Measurements from ENCODE around the gene HDAC9. TPM values are rescaled to one million over a fixed set of nuclear protein-coding genes. Genes with fewer than 3 reads are reported as not detected.

HDAC9 gene
- total RNA-seq, 4 donors from 2014 or later = 19.6 to 48.3 (median 28.4) TPM

- no peak for TF ChIP-seq CTCF (IDR thresholded peaks at IDR 0.05; ENCODE audit: low read depth)
Measured at GRCh38 chr7:18461785-18462467, 33.6 kb upstream of the HDAC9 start.

GRCh38 chr7:18464830-18465229 lies 30.7 kb upstream of the HDAC9 start:
- TF ChIP-seq CTCF (IDR thresholded peaks at IDR 0.05; ENCODE audit: low read depth) = no peak

- TF ChIP-seq CTCF (IDR thresholded peaks at IDR 0.05; ENCODE audit: low read depth) = no peak
Measured at GRCh38 chr7:18467011-18467410, 28.5 kb upstream of the HDAC9 start.

- no peak for TF ChIP-seq CTCF (IDR thresholded peaks at IDR 0.05; ENCODE audit: low read depth)
Measured at GRCh38 chr7:18468795-18469194, 26.8 kb upstream of the HDAC9 start.

DNA sequence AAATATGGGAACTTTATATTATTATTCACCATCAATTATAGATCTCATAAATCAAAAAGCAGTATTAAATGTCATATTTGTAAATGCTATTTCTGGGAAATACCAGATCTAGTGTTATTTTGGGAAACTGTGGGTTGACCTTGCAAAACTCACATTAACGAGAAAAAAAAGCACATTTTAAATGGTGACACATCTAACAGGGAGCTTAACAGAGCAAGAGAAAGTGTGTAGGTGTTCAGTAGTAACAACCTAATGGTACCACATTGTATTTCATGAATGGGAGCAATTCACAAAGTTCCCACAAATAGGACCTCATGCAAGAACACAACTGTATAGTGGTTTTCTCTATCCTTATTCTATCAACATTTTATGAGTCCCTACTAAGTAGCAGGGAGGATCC lies 26.2 kb upstream of the HDAC9 start:
- no peak for TF ChIP-seq CTCF (IDR thresholded peaks at IDR 0.05; ENCODE audit: low read depth)

DNA sequence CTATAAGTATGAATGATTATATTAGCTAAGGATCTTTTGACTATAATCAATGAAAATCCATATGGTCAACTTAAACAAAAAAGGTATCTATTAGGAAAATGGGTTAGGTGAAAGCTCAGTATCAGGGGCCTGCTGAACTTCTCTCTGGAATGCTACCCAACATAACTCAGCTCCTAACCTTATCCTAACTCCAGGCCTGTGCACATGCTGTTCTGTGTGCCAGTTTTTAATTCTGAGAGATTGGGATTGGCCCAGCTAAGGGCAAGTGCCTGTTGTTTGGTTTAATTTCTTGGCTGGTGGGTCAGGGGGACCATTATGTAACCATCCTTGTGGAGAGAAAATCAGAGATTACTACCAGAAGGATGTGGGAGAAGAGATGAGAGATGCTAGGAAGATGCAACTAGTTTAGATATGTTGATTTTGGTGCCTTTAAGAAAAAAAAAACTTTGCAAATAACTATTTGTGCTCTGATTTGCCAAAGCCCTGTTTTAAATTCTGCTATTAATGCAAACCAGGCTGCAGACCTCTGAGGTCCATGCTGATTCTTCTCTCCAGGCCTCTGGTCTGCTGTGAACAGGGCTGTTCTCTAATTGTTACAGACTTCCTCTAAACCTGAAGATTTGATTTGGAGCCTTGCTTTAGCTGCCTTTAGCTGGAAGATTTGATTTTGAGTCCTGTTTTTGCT lies 23.9 kb upstream of the HDAC9 start:
- no peak for TF ChIP-seq CTCF (IDR thresholded peaks at IDR 0.05; ENCODE audit: low read depth)

- no peak for TF ChIP-seq CTCF (IDR thresholded peaks at IDR 0.05; ENCODE audit: low read depth)
Measured at GRCh38 chr7:18472161-18472483, 23.4 kb upstream of the HDAC9 start.
